Brain pericyte (primary cell): ENCODE measurements around the gene VRK1.
"Not testable (repeated sequence)": the region's sequence is repeated elsewhere in the genome, so short reads cannot be mapped to it uniquely, and the experiment has no call there.

Experiments used
- DNase-seq: peaks from one replicate; pipeline ENCODE4 v3.0.0-alpha.2; 2012; ENCODE audit warnings: low read depth, low spot score

The VRK1 gene

DNA sequence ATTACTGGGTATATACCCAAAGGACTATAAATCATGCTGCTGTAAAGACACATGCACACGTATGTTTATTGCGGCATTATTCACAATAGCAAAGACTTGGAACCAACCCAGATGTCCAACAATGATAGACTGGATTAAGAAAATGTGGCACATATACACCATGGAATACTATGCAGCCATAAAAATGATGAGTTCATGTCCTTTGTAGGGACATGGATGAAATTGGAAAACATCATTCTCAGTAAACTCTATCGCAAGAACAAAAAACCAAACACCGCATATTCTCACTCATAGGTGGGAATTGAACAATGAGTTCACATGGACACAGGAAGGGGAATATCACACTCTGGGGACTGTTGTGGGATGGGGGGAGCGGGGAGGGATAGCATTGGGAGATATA lies 86.8 kb downstream of the VRK1 start:
- not testable (repeated sequence) for DNase-seq

DNA sequence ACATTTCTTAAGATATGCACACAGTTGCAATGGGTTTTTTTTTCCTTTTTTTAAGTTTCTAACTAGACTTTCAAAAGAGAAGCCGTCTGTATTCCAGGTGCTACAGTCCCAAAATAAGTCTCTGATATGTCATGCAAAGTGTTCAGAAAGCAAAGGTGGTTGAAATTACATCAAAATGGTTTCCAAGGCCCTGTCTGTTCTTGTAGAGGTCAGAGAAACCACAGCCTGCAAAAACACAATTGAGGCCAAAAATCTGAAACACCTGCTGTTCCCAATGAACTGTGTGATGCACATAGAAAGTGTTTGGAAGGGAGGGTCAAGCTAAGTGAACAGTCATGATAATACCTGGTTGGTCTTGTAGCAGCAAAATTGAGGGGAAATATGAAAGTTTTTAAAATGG lies 91.0 kb downstream of the VRK1 start:
- no peak for DNase-seq

DNA sequence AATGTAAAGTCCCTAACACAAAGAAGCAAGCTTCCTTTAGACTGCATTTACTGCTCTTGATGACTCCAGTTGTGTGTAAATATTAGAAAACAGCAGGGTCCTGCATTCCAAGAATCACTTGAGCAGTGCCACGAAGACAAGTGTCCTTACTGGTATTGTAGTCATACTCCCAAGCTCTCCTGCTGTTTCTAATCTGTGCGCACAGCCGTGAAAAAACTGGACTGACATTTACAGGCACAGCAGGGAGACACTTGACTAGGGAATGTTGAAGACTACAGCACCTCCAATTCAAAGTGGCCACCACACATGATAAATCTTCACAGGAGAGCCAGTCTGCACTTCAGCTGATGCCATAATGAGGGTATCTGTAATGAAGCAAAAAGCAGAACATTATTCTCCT lies 91.4 kb downstream of the VRK1 start:
- DNase-seq: no peak

DNA sequence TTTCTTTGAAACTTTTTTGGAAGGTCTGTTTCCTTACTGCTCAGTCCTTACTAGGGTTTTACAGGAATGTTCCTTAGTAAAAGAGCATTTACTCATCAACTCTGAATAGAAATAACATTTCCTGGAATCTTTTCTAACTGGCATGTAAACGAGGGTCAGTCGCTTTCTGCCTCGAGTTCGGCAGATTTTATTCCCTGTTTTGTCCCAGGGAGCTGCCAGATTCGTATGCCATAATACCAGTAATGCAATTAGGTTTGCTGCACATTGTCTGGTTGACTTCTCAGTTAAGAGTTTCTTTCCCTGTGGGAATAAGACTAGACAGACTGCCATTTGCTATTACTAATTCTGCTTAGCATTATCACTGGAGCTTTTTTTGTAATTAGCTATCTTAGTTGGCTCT lies 91.9 kb downstream of the VRK1 start:
- DNase-seq: no peak

DNA sequence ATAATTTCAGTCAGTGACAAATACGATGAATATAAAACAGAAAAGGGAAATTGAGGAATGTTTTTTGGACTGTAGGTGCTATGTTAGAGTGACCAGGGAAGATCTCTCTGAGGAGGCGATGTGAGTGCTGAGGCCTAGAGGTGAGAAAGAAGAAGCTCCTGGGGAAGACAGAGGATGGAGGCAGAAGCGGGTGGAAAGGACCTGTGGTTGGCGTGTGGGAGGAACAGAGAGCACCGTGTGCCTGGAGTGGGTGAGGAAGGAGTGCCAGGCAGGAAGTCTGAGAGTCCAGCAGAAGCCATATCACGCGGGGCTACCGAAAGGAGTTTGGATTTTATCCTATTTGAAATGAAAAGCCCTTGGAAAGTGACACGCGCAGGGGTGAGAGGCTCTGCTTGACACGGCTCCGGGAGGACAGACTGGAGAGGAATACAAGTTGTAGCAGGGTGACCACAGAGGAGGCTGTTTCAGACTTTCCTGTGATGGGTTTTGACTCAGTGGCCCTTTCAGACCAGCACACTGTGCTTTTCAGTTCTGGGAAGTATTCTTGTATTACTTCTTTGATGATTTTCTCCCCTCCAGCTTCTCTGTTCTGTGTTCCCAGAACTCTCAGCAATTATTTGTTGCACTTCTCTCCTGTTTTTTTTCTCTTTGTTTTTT lies 96.9 kb downstream of the VRK1 start:
- no peak for DNase-seq

DNA sequence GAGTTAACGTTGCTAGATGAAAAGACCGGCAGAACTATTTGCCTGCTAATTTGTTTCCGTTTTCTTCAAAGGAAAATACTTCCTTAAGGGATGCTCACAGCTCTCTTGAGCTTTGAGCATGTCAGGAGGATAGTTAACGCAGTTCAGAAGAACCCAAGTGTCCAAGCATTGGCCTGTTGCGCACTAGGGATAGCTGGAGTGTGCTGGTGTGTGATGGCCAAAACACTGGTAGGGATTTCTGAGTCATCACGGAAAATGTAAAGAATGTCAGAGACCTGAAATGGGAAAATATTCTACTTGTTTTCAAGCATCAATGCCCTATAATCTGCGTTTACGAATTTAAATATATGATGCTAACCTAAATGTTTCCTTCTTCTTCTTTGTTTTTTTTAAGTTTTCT lies 97.8 kb downstream of the VRK1 start:
- DNase-seq: no peak

DNA sequence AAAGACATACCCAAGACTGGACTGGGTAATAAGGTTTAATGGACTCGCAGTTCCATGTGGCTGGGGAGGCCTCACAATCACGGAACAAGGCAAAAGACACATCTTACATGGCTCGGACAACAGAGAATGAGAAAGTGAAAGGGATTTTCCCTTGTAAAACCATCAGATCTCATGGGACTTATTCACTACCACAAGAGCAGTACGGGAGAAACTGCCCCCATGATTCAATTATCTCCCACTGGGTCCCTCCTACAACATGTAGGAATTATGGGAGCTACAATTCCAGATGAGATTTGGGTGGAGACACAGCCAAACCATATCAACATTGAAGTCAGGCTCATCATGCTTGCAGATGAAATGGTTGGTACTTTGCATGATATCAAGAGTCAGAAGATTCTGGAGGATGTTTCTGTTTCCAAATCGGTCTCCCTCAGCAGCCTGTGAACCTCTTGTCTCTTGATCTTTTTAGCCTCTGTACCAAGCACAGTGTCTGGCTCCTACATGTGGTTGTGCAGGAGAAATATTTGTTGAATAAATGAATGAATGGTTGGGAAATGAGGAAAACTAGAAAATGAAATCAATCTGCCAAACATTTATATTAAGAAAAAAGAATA lies 98.6 kb downstream of the VRK1 start:
- DNase-seq: no peak

DNA sequence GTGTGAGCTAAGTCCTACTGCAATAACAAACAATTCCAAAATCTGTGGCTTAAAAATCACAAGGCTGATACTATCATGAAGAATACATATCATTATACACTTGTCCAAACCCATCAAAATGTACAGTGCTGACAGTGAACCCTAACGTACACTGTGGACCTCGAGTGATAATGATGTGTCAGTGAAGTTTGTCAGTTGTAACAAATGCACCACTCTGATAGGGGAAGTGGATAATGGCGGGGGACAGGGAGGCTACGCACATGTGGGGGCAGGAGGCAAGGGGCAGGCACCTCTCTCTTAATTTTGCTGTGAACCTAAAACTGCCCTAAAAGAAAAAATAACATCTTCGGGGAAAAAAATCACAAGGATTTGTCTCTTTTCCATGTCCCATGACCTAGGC lies 100.0 kb downstream of the VRK1 start:
- no peak for DNase-seq

DNA sequence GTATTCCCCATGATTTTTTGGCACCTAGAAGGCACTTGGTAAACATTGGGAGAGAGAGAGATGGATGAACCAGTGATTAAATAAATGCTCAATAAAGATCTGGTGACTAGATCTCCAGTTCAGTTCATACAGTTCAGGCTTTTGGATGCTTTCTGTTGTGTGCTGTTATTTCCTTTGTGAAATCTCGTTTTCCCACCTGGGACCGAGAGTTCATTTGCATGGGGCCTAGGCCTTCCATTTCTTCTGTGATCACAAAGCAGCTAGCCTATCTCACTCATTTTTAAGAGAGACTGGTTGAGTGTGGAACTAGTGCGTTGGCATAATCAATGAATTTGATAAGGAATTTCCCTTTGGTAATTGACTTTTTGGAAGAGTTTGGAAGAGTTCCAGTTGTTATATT lies 104.0 kb downstream of the VRK1 start:
- DNase-seq: no peak

DNA sequence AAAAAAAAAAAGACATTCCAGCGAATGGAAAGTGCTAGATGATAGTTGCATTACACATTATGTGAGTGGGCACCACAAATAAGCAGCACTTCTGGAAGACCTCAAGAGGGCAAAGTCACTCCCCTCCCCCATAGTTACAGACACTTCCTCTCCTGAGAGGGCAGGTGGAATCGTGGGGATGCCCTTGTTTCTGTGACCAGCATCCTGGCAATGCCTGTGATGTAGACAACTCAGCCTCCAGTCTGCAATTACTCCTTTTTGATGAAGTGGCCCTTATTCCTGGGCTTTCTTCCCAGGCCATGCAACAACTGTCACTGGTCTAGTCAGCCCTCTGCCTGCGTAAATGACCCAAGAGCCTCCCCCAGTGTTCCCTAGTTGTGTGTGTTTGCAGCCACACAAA lies 104.8 kb downstream of the VRK1 start:
- no peak for DNase-seq

DNA sequence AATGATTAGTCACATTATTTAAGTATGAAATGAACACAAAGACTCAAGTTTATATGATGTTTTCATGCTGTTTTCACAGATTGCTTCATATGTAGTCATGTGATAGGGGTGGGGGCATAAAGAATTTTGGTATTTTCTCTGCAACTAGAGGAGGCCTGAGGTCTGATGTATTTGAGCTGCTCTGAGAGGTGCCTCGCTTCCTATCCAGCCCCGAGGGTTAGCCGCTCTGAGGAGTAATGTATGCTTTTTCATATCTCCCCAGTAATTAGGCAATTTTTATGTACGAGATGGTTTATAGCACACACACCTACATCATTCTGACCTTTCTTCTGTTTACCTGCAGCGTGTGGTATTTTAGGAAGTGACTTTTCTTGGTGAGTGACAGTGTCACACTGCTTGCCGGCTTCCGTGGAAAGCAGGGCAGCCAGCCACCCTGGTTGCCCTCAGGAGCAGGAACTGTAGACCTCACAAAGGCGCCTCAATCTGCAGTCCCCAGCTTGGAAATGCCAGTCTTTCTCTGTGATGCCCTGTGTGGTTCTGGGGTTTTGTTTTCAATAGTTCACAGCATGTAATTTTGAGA lies 106.4 kb downstream of the VRK1 start:
- no peak for DNase-seq

DNA sequence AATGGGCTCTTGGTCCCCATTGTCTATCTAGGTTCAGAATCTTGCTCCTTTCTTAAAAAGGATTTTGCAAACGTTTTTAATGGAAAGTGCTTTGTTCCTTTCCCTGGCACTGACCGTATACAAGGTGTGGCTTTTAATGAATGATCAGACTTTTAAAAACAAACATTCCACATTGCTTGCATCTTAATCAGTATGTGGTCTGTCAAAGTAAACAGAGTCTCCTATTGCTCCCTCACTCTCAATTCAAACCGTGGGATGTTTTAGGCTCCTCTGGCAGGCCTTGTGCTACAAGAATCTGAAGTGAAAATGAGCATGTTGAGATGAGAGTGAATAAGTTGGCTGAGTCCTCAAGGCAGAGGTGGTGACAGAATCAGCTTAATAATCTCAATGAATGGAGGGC lies 107.0 kb downstream of the VRK1 start:
- no peak for DNase-seq

DNA sequence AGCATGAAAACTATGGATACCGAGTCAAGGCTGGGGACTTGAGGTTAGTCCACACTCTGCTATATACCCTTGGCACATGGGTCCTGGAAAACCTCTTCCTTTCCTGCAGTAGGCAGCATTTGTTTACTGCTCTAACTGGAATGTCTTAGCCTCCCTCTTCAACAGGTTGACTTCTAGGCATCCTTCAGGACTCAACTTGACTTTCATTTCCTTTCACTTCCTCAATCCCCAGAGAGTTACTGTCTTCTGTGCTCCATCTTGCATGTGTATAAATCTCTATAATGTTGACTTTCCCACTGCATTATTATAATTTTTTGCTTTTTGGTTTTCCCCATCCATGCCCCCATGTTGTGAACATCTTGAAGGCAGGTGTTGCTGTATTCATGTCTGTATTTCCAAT lies 107.9 kb downstream of the VRK1 start:
- DNase-seq: no peak

DNA sequence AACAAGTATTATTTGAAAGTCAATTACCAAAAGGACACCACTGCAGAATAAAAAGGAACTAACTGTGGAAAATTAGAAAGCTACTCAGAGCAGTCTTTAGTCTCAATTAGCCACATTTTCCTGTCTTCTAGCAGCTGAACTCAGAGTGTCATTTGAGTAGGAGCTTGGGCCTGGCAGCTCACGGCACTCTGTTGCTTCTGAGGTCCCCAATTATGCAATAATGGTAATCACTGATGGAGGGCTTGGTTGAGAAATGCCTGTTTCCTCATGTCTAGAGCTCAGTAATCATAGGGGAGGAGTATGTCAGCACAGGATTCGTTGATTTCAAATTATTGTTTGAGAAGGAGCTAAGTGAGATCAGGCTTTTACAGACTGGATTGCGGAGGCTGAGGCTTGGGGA lies 108.6 kb downstream of the VRK1 start:
- DNase-seq: no peak

DNA sequence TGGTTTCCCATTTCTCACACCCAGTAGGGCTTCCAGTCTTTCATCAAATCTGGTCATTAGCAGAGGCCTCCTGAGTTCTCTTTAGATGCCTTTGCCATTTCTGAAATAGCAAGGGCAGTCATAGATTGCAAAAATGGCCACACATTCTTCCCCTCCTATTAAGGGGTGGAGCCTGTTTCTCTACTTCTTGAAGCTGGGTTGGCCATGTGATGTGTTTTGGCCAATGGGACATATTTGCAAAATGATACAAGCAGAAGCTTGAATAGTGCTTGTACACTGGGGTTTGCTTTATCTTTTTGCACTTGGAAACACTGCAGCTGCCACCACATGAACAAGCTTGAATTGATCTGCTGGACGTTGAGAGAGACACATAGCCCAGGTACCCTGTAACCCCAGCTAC lies 109.3 kb downstream of the VRK1 start:
- no peak for DNase-seq

DNA sequence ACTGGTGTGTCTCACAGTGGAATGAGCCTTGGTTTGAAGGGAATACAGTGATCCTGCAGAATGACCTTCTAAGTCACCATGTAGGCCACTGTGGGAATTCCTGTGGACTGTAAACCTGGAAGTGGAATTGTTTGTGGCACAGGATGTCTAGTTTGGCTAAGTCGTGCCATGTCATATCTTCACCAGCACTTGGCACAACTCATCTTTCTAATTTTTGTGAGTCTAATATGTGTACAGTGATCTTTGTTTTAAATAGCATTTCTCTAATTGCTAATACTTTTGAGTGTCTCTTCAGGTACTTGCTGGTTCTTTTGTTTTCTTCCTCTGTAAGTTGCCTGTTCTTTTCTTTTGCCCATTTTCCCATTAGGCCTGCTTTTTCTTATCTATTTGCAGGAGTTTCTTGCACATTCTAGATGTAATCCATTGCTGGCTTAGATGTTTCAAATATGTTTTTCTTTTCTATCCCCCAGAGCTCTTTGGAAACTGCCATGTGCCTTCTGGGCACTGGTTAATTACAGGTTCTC lies 112.7 kb downstream of the VRK1 start:
- no peak for DNase-seq

DNA sequence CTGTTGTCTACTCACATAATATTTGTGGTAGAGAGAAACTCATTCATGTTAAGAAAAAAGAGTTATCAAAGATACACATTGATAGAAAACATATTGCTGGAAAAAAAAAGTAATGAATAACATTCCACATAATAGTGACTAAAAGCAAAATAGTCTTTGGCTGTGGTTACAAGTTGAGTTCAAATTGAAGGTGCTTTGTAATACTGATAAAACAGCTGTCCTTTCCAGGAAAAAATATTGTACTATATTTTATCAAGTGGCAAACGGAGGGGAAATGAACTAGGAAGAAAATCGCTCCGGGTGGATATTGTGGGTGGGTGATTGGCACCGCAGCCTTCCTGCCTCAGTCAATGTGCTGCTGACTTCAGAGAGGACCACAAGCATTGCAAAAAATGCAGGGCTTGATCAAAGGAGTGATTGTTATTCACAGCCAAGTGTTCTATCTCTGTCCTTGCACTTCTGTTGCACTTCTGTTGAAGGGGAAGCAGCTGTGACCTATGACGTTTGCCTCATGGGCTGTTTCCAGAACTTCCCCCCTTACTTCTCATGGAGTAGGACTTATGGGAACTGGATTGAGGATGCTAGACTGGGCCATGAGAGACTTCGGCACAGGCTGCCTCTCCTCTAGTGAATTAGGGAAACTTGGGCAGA lies 114.4 kb downstream of the VRK1 start:
- no peak for DNase-seq

DNA sequence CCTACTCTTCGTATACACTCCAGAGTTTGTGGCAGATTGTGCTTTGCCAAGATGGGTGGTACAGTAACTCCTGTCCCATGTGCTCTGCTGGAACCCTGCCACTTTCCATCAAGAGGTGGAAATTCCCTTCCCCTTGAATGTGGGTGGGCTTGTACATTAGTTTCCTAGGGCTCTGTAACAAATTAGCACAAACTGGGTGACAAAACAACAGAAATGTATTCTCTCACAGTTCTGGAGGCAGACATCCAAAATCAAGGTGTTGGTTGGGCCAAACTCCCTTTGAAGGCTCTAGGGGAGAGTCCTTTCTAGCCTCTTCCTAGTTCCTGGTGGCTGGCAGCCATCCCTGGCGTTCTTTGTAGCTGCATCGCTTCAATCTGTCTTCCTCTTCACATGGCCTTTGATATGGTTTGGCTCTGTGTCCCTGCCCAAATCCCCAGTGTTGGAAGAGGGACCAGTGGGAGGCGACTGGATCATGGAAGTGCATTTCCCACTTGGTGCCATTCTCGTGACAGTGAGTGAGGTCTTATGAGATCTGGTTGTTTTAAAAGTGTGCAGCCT lies 117.5 kb downstream of the VRK1 start:
- no peak for DNase-seq

DNA sequence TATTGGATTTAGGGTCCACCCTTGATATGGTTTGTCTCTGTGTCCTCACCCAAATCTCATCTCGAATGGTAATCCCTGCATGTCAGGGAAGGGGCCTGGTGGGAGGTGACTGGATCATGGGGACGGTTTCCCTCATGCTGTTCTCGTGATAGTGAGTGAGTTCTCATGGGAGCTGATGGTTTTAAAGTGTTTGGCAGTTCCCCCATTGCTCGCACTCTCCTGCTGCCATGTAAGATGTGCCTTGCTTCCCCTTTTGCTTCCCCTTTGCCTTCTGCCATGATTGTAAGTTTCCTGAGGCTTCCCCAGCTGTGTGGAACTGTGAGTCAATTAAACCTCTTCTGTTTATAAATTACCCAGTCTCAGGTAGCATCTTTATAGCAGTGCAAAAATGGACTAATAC lies 118.3 kb downstream of the VRK1 start:
- DNase-seq: no peak

DNA sequence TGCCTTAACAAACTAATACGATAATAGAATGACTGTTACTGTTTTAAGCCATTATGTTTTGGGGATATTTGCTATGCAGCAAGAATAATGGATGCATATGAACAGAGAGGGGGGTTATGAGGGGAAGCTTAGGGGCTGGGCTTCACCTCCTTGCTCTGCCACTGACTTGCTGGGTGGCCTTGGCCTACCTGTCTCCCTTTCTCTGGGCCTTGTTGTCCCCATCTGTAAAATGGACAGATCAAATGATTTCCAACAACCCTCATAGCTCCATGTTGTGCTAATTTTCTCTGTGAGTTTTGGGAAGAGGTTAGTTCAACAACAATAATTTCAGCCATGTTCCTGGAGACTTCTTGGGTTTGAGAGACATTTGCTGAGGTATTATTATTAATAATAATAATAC lies 119.6 kb downstream of the VRK1 start:
- no peak for DNase-seq

DNA sequence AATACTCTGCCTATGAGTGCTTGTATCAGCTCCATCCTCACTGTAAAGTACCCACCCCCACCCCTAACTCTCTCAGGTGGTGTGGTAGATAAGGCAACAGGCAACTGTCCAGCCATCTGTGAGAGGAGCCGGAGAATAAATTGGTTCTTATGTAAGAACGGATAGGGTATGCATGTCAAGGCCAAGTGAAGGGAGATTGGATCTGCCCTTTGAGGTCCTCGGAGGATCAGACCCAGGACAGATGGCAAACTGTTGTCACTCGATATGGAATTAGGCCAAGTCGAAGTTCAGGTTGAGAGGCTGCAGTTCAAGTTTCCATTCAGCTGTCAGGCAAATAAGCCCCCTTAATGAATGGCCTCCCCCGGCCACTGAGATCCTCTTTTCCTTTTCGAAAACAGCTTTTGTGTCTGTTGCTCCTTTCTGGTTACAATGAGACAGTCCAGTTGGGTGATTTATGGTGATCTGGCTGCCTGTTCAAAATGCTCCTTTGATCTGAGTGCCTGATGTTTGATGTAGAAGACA lies 120.3 kb downstream of the VRK1 start:
- no peak for DNase-seq

DNA sequence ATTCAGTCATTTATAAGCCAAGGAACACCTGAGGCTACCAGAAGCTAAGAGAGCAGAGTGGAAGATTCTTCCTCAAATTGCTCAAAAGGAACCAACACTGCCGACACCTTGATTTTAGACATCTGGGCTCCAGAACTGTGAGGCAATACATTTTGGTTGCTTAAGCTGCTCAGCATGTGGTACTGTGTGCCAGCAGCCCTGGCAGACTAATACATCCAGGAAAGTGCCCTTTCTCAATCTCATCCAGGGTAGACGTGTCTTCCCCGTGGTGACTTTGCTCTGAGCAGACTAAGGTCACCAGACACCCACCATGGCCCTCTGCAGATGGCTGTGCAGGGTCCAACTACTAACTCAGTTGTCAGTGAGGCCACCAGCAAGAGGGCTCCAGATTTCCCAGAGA lies 122.8 kb downstream of the VRK1 start:
- no peak for DNase-seq
